ENCODE measurements around the gene FCRLA. TPM values are rescaled to one million over a fixed set of nuclear protein-coding genes. Genes with fewer than 3 reads are reported as not detected.

FCRLA gene
- total RNA-seq, 2 donors from 2014 or later = 0.34 to 1.6 TPM

GRCh38 chr1:161728376-161729226 lies 21.6 kb downstream of the FCRLA start:
- intact Hi-C loops (cut with DNase I, micrococcal nuclease) = no loop called here
- ATAC-seq (no peak), DNase-seq (no peak)

DNA sequence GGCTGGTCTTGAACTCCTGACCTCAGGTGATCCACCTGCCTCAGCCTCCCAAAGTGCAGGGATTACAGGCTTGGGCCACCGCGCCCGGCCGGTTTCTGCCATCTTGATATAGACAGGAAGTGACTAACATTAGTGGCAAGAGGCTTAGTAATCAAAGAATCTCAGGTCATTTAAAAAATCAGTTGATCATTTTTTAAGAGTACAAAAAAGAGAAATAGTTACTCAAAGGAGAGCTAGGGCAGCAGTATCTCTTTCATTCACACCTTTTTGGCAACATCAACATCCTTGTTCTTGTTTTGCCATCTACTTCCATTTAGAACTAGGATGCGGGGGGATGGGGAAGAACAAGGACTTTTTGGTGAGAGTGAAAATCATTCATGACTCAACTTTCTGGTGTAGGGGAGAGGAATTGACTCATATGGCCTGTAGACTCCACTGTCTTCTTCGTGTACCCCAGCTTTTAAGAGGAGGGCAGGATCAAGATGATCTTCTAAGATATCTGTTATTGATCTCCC lies 23.1 kb downstream of the FCRLA start:
- no peak for DNase-seq
- no peak for ATAC-seq
- intact Hi-C loops (cut with DNase I, micrococcal nuclease) = no loop called here

DNA sequence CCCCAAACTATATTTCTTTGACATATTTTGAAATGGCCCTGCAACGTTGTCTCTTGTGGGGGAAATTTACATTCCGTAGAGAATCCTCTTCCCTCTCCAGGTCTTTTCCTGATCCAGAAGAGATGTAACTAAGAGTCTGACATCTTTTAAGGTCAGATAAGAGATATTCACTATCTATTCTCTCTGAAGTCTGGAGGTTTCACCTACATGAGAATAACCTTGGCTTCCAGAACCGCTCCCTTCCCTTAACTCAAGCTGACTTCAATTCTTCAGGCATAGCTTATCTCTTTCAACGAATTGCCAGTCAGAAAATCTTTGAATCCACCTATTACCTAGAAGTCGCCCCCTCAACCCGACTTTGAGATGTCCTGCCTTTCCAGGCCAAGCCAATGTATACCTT lies 24.2 kb downstream of the FCRLA start:
- ATAC-seq = no peak

DNA sequence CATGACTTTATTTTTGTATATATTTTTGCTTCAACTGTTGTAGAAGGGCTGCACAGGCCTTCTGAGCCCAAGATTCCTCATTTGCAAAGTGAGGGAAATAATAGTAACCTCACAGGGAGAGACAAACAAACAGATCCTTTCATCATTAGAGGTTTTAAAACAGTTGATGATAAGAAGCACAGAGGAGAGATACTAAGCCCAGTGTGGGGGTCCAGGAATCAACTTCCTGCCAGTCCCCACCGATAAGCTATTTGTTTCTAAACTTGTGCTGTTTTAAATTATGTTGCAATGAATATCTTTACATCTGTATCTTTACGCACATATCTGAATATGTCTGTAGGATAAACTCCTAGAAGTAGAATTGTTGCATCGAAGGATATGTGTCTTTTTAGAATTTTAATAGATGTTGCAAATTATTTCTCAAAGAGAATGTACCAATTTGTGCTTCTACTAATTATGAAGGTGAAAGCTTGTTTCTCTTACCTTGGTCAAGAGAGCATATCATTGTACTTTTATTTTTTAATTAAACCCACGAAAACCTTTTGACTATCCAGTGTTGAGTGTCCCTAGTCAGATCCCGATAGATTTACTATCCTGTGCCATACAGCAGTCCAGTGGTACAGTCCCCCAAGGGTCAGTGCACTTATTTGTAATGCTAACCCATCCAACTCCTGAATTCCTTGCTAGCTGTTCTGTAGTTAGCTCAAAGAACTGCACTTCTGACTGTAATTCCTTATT lies 25.1 kb downstream of the FCRLA start:
- intact Hi-C loops (cut with DNase I, micrococcal nuclease) = no loop called here
- DNase-seq (no peak), ATAC-seq (no peak)

More for the DNA sequence above, 24.2 kb downstream of the FCRLA start:
- intact Hi-C loops (cut with DNase I, micrococcal nuclease) = no loop called here
- no peak for DNase-seq

DNA sequence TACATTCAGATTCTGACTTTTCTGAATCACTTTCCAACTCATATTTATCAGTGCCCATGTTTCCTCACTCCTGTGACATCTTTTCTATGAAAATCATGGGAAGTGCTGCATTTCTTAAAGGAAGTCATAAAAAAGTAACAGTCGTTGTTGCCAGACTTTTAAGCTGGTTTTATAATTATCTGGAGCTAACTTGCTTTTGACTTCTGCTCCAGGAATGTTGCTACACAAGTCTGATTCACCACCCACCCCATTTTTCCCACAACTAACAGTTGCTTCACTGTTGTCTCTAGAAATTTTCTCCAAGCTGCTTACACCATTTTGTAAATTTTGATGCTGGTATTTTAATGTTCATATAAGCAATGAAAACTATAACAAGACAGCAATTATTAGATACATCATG lies 26.5 kb downstream of the FCRLA start:
- intact Hi-C loops (cut with DNase I, micrococcal nuclease) = no loop called here
- ATAC-seq = no peak

DNA sequence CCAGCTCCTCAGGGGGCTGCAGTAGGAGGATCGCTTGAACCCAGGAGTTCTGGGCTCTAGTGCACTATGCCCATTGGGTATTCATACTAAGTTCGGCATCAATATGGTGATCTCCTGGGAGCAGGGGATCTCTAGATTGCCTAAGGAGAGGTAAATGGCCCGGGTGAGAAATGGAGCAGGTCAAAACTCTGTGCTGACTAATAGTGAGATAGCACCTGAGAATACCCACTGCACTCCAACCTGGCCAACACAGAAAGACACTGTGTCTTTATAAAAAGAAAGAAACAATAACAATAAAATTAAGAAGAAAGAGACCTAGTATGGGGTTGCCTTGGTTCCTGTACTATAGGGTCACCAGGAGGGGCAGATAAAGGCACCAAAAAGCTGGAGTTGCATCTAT lies 28.8 kb downstream of the FCRLA start:
- intact Hi-C loops (cut with DNase I, micrococcal nuclease) = loop anchor here in 1 of 2 donors (5.0 kb wide), 1 partner anchor 89 kb away; no protein-coding TSS in a partner anchor
- DNase-seq (no peak), ATAC-seq (no peak)

More for the DNA sequence above, 26.5 kb downstream of the FCRLA start:
- DNase-seq = no peak

DNA sequence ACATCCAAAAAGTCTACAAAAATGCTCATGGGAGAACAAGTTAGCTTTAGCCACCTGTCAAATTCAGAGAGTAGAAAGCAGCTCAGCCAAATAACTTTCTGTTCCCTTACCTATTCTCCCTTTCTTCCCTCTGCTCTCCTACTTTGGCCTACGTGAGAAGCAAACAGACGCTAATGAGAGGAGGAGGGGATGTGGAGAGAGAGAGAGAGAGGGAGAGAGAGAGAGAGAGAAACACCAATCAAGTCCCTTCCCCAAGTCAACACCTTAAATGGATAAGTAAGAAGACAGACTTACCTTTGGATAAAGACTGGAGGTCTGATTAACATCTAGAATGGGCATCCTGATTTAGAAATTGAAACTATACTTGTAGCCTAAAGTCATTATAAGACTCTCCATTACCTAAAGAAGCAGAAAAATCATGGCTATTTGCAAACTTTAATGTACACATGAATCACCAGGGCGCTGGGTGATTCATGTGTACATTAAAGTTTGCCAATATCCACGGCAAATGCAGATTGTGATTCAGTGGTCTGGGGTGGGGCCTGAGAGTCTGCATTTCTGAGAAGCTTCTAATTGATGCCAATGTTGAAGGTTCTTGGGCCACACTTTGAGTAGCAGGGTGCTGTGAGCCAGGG lies 29.4 kb downstream of the FCRLA start:
- ATAC-seq (no peak), DNase-seq (no peak)
- intact Hi-C loops (cut with DNase I, micrococcal nuclease) = loop anchor here in 1 of 2 donors (5.0 kb wide), 1 partner anchor 89 kb away; no protein-coding TSS in a partner anchor

- intact Hi-C loops (cut with DNase I, micrococcal nuclease) = loop anchor here in 1 of 2 donors (5.0 kb wide), 1 partner anchor 90 kb away; no protein-coding TSS in a partner anchor
- ATAC-seq = no peak
These were observed 30.6 kb downstream of the FCRLA start for GRCh38 chr1:161737625-161738024.

DNA sequence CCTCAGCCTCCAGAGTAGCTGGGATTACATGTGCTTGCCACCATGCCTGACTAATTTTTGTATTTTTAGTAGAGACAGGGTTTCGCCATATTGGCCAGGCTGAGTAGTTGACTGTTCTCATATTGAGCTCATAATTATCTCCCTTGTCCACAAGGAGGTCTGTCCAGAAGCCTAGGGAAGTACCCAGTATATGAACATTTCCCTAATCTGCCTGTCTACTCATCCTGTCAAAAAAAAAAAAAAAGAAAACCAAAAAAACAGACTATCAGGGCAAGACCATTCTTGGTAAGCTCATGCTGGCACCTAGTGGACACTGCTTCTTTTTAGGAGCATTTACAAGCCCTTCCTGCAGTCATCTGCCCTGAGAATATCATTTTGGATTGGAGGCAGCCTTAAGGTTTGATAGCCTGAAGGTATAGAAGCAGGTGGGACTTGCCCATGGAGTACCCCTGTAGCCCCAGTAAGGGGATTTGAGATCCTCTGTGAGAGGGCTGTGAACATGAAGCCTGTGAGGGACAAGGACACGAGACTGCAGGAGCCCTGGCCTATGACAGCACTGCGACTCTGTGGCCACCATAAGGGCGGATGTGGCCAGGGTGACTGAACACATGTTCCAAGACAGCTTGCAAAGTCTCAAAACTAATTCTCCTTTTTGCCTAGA lies 31.7 kb downstream of the FCRLA start:
- ATAC-seq = peak; percentile 60
- peak; percentile 48 to 60 for DNase-seq
- intact Hi-C loops (cut with DNase I, micrococcal nuclease) = loop anchor here in 1 of 2 donors (5.0 kb wide), 1 partner anchor 91 kb away; no protein-coding TSS in a partner anchor

More at GRCh38 chr1:161737625-161738024, 30.6 kb downstream of the FCRLA start:
- no peak for DNase-seq

GRCh38 chr1:161739865-161740566 lies 33.0 kb downstream of the FCRLA start:
- intact Hi-C loops (cut with DNase I, micrococcal nuclease) = loop anchor here in 1 of 2 donors (5.0 to 10.0 kb wide), 2 partner anchors 93 to 255 kb away; no protein-coding TSS in a partner anchor
- no peak for DNase-seq

GRCh38 chr1:161740921-161741320 lies 33.9 kb downstream of the FCRLA start:
- ATAC-seq (no peak), DNase-seq (no peak)
- intact Hi-C loops (cut with DNase I, micrococcal nuclease) = loop anchor here in 1 of 2 donors (10.0 kb wide), 1 partner anchor 256 kb away; no protein-coding TSS in a partner anchor

More at GRCh38 chr1:161739865-161740566, 33.0 kb downstream of the FCRLA start:
- ATAC-seq = peak; percentile 14

- DNase-seq (no peak), ATAC-seq (no peak)
- intact Hi-C loops (cut with DNase I, micrococcal nuclease) = loop anchor here in 1 of 2 donors (10.0 kb wide), 1 partner anchor 258 kb away; no protein-coding TSS in a partner anchor
These were observed 36.2 kb downstream of the FCRLA start for GRCh38 chr1:161743231-161743630.

DNA sequence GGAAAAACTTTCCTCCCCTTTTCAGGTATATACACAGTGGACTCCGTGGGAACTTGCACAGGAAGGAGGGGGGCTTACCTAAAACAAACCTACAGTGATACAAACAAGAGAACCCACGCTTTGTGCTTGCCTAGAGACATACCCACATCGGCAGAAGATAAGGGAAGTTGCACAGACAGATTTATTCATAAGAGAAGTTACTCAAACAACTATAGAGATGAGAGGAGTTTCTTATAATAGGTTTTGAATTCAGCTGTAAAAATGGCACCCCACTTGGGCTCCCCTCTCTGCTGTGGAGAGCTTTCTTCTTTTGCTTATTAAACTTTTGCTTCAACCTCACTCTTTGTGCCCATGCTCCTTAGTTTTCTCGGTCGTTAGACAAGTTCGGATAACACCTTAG lies 40.8 kb downstream of the FCRLA start:
- no peak for DNase-seq
- intact Hi-C loops (cut with DNase I, micrococcal nuclease) = loop anchor here in 1 of 2 donors (10.0 kb wide), 1 partner anchor 263 kb away; no protein-coding TSS in a partner anchor
- ATAC-seq = no peak

- DNase-seq (peak; percentile 93 to 94), ATAC-seq (peak; percentile 99)
- intact Hi-C loops (cut with DNase I, micrococcal nuclease) = loop anchor here in 1 of 2 donors (10.0 kb wide), 1 partner anchor 265 kb away; no protein-coding TSS in a partner anchor
These were observed 42.7 kb downstream of the FCRLA start, which contains the start of gene DUSP12 for GRCh38 chr1:161749509-161750407. Gene DUSP12 (plus strand): TSS chr1:161749786. CDS start chr1:161749802, 16 bp downstream.

DNA sequence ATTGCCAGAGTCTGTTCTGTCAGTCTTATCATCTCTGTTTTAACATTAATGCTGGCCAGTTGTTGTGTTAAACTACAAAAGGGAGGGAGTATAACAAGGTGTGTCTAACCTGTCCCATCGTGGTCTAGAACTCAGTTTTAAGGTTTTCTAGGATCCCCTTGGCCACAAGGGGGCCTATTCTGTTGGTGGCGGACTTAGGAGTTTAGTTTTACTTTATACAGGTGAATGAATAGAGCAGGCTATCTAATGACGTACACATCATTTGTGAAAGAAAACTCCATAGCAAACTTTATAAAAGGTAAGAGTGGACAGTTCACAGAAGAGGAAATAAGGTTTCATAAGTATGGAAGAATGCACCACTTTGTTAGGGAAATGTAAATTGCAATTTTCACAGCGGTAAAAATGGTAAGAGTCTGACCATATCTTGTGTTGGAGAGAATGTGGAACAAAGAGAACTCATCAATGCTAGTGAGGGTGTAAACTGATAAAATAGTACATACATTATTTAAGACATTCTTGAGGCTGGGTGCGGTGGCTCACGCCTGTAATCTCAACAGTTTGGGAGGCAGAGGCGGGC lies 56.6 kb downstream of the FCRLA start:
- DNase-seq = peak in 1 of 2 donors; percentile 37
- intact Hi-C loops (cut with DNase I, micrococcal nuclease) = no loop called here

More for the DNA sequence above, 56.6 kb downstream of the FCRLA start:
- no peak for ATAC-seq
